GM23338 (cell line): ENCODE results near the gene GGCX. TPM values are rescaled to one million over a fixed set of nuclear protein-coding genes. Genes with fewer than 3 reads are reported as not detected.

ENCODE experiments used
- ATAC-seq: fragments of 200-7000 bp; cut with Tn5 transposase; 3 replicates; pipeline ENCODE4 v1.9.1; 2020
- DNase-seq: peaks from one replicate; pipeline ENCODE4 v3.0.0-alpha.2; 2015; ENCODE audit warnings: low spot score
- H2AFZ ChIP-seq: fragments of 200-600 bp; sonication (generic); 2 replicates; pipeline ENCODE4 v1.8.0; 2016; ENCODE audit warnings: antibody characterized with exemption, mild to moderate bottlenecking, moderate library complexity
- H3F3A ChIP-seq: fragments of 200-600 bp; sonication (generic); replicated peaks from 2 replicates; pipeline ENCODE4 v1.8.0; 2017; ENCODE audit warnings: antibody characterized with exemption, mixed run types, low read depth
- H3K27ac ChIP-seq: fragments of 200-600 bp; sonication (generic); 2 replicates; pipeline ENCODE4 v1.6.1; 2016; ENCODE audit warnings: low read depth
- H3K27me3 ChIP-seq: fragments of 200-600 bp; sonication (generic); 2 replicates; pipeline ENCODE4 v1.8.0; 2016; ENCODE audit warnings: mild to moderate bottlenecking, mixed run types, moderate library complexity; ENCODE audit not compliant: insufficient read depth
- H3K36me3 ChIP-seq: fragments of 200-600 bp; sonication (generic); 2 replicates; pipeline ENCODE4 v1.8.0; 2016; ENCODE audit warnings: mild to moderate bottlenecking; ENCODE audit not compliant: insufficient read depth
- H3K4me1 ChIP-seq: fragments of 200-600 bp; sonication (generic); 2 replicates; pipeline ENCODE4 v1.8.0; 2016; ENCODE audit warnings: mild to moderate bottlenecking, moderate library complexity; ENCODE audit not compliant: insufficient read depth
- H3K4me2 ChIP-seq: fragments of 200-600 bp; sonication (generic); 2 replicates; pipeline ENCODE4 v1.7.1; 2017; ENCODE audit warnings: mixed run types
- H3K4me3 ChIP-seq: fragments of 200-600 bp; sonication (generic); 2 replicates; pipeline ENCODE4 v1.6.1; 2016; ENCODE audit warnings: mixed run types
- H3K79me2 ChIP-seq: fragments of 200-600 bp; sonication (generic); replicated peaks from 2 replicates; pipeline ENCODE4 v1.8.0; 2017; ENCODE audit warnings: mild to moderate bottlenecking; ENCODE audit not compliant: insufficient read depth
- H3K9me2 ChIP-seq: fragments of 200-600 bp; sonication (generic); 2 replicates; pipeline ENCODE4 v1.8.0; 2017; ENCODE audit not compliant: insufficient read depth
- H4K20me1 ChIP-seq: fragments of 200-600 bp; sonication (generic); replicated peaks from 2 replicates; pipeline ENCODE4 v1.8.0; 2017; ENCODE audit warnings: mild to moderate bottlenecking; ENCODE audit not compliant: insufficient read depth
- H3K27ac Mint-ChIP-seq: 2 replicates; pipeline ENCODE4 v1.8.0; 2020; ENCODE audit warnings: inconsistent platforms, mild to moderate bottlenecking, moderate library complexity, mixed read lengths
- H3K27me3 Mint-ChIP-seq: 3 replicates; pipeline ENCODE4 v1.8.0; 2022; ENCODE audit warnings: low read depth, mild to moderate bottlenecking, moderate library complexity, mixed read lengths, inconsistent platforms; ENCODE audit not compliant: insufficient read depth, poor library complexity
- H3K36me3 Mint-ChIP-seq: 3 replicates; pipeline ENCODE4 v1.8.0; 2021; ENCODE audit warnings: low read depth, mild to moderate bottlenecking, inconsistent platforms, moderate library complexity, mixed read lengths
- H3K4me1 Mint-ChIP-seq: 3 replicates; pipeline ENCODE4 v1.8.0; 2020; ENCODE audit warnings: mild to moderate bottlenecking, inconsistent platforms, mixed read lengths
- H3K4me3 Mint-ChIP-seq: 3 replicates; pipeline ENCODE4 v1.8.0; 2021; ENCODE audit warnings: moderate library complexity, mild to moderate bottlenecking, inconsistent platforms, mixed read lengths
- H3K9me3 Mint-ChIP-seq: 3 replicates; pipeline ENCODE4 v1.8.0; 2020; ENCODE audit warnings: moderate library complexity, mild to moderate bottlenecking, inconsistent platforms, mixed read lengths
- CREB1 ChIP-seq: fragments of 250-450 bp; sonication (Bioruptor Pico); IDR thresholded peaks from 2 replicates; pipeline ENCODE4 v1.5.0; 2020; ENCODE audit warnings: low read depth, mild to moderate bottlenecking, moderate library complexity
- EZH2 ChIP-seq: fragments of 200-600 bp; sonication (generic); IDR thresholded peaks from one replicate; pipeline ENCODE4 v1.8.0; 2017; ENCODE audit warnings: antibody characterized with exemption, mild to moderate bottlenecking, low read depth; ENCODE audit not compliant: unreplicated experiment
- NANOG ChIP-seq: IDR thresholded peaks from 2 replicates; pipeline ENCODE4 v1.6.1; 2016; ENCODE audit warnings: antibody characterized with exemption, borderline replicate concordance
- POLR2AphosphoS5 ChIP-seq: IDR thresholded peaks from 2 replicates; pipeline ENCODE4 v1.6.1; 2016; ENCODE audit warnings: antibody characterized with exemption, low read depth
- STAT1 ChIP-seq: IDR thresholded peaks from one replicate; pipeline ENCODE4 v1.6.1; 2016; ENCODE audit warnings: antibody characterized with exemption; ENCODE audit not compliant: unreplicated experiment
- ZNF114 ChIP-seq: fragments of 250-450 bp; sonication (Bioruptor Pico); IDR thresholded peaks from 2 replicates; pipeline ENCODE4 v1.5.0; 2020; ENCODE audit warnings: mild to moderate bottlenecking, moderate library complexity
- ZNF331 ChIP-seq: fragments of 250-450 bp; sonication (Bioruptor Pico); IDR thresholded peaks from 2 replicates; pipeline ENCODE4 v1.5.0; 2020; ENCODE audit warnings: low read depth, mild to moderate bottlenecking, moderate library complexity
- polyA plus RNA-seq: library from polyadenylated mRNA; unstranded; fragments of >200 nt; fragmentation: Nextera tagmentation; extraction: Ambion mirVana; gene quantifications from 2 replicates; pipeline ENCODE4 v1.2.1, GENCODE V29; 2016
- total RNA-seq: library from RNA; depleted of rRNA; stranded (reverse); fragments of >200 nt; shearing (Covaris generic); gene quantifications from 2 replicates; pipeline ENCODE4 v1.2.3, GENCODE V29; 2014
- TF ChIP-seq, protein P1 (sequence below): fragments of 250-450 bp; sonication (Bioruptor Pico); IDR thresholded peaks from 2 replicates; pipeline ENCODE4 v1.5.0; 2020; ENCODE audit warnings: mild to moderate bottlenecking, moderate library complexity
- TF ChIP-seq, protein P2 (sequence below), 2 experiments: fragments of 200-600 bp in 1 of 2; sonication (generic) in 1 of 2; conservative IDR thresholded peaks; 2 replicates each; pipeline versions ENCODE4 v1.5.1 to v1.6.1; 2016 to 2017; ENCODE audit warnings: antibody characterized with exemption in 2 of 2, low read depth in 2 of 2, mild to moderate bottlenecking in 2 of 2, moderate library complexity in 1 of 2
- TF ChIP-seq, protein P3 (sequence below): IDR thresholded peaks from one replicate; pipeline ENCODE4 v1.6.1; 2018; ENCODE audit warnings: antibody characterized with exemption; ENCODE audit not compliant: unreplicated experiment
- TF ChIP-seq, protein P4 (sequence below): IDR thresholded peaks from 2 replicates; pipeline ENCODE4 v1.6.1; 2016; ENCODE audit warnings: antibody characterized with exemption

The GGCX gene
- total and polyA plus RNA-seq, 2 experiments from 2014 or later: 14.4 to 36.2 TPM

DNA sequence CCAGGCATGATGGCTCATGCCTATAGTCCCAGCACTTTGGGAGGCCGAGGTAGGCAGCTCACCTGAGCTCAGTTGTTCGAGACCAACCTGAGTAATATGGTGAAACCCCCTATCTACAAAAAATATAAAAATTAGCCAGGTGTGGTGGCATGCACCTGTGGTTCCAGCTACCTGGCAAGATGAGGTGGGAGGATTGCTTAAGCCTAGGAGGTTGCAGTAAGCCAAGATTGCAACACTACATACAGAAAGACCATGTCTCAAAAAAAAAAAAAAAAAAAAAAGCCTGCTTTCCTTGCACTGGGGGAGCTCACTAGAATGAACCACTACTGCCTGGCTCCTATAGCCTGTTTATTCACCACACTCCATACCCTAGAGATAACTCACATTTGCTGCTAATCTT lies 29.7 kb downstream of the GGCX start (continued):
- TF ChIP-seq, protein P1, sequence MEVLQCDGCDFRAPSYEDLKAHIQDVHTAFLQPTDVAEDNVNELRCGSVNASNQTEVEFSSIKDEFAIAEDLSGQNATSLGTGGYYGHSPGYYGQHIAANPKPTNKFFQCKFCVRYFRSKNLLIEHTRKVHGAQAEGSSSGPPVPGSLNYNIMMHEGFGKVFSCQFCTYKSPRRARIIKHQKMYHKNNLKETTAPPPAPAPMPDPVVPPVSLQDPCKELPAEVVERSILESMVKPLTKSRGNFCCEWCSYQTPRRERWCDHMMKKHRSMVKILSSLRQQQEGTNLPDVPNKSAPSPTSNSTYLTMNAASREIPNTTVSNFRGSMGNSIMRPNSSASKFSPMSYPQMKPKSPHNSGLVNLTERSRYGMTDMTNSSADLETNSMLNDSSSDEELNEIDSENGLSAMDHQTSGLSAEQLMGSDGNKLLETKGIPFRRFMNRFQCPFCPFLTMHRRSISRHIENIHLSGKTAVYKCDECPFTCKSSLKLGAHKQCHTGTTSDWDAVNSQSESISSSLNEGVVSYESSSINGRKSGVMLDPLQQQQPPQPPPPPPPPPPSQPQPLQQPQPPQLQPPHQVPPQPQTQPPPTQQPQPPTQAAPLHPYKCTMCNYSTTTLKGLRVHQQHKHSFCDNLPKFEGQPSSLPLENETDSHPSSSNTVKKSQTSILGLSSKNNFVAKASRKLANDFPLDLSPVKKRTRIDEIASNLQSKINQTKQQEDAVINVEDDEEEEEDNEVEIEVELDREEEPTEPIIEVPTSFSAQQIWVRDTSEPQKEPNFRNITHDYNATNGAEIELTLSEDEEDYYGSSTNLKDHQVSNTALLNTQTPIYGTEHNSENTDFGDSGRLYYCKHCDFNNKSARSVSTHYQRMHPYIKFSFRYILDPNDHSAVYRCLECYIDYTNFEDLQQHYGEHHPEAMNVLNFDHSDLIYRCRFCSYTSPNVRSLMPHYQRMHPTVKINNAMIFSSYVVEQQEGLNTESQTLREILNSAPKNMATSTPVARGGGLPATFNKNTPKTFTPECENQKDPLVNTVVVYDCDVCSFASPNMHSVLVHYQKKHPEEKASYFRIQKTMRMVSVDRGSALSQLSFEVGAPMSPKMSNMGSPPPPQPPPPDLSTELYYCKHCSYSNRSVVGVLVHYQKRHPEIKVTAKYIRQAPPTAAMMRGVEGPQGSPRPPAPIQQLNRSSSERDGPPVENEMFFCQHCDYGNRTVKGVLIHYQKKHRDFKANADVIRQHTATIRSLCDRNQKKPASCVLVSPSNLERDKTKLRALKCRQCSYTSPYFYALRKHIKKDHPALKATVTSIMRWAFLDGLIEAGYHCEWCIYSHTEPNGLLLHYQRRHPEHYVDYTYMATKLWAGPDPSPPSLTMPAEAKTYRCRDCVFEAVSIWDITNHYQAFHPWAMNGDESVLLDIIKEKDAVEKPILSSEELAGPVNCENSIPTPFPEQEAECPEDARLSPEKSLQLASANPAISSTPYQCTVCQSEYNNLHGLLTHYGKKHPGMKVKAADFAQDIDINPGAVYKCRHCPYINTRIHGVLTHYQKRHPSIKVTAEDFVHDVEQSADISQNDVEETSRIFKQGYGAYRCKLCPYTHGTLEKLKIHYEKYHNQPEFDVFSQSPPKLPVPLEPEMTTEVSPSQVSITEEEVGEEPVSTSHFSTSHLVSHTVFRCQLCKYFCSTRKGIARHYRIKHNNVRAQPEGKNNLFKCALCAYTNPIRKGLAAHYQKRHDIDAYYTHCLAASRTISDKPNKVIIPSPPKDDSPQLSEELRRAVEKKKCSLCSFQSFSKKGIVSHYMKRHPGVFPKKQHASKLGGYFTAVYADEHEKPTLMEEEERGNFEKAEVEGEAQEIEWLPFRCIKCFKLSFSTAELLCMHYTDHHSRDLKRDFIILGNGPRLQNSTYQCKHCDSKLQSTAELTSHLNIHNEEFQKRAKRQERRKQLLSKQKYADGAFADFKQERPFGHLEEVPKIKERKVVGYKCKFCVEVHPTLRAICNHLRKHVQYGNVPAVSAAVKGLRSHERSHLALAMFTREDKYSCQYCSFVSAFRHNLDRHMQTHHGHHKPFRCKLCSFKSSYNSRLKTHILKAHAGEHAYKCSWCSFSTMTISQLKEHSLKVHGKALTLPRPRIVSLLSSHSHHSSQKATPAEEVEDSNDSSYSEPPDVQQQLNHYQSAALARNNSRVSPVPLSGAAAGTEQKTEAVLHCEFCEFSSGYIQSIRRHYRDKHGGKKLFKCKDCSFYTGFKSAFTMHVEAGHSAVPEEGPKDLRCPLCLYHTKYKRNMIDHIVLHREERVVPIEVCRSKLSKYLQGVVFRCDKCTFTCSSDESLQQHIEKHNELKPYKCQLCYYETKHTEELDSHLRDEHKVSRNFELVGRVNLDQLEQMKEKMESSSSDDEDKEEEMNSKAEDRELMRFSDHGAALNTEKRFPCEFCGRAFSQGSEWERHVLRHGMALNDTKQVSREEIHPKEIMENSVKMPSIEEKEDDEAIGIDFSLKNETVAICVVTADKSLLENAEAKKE (CRISPR knock-in tag): no peak
- no peak for TF ChIP-seq CREB1 (CRISPR knock-in tag)
- TF ChIP-seq NANOG: no peak
- TF ChIP-seq, protein P2, sequence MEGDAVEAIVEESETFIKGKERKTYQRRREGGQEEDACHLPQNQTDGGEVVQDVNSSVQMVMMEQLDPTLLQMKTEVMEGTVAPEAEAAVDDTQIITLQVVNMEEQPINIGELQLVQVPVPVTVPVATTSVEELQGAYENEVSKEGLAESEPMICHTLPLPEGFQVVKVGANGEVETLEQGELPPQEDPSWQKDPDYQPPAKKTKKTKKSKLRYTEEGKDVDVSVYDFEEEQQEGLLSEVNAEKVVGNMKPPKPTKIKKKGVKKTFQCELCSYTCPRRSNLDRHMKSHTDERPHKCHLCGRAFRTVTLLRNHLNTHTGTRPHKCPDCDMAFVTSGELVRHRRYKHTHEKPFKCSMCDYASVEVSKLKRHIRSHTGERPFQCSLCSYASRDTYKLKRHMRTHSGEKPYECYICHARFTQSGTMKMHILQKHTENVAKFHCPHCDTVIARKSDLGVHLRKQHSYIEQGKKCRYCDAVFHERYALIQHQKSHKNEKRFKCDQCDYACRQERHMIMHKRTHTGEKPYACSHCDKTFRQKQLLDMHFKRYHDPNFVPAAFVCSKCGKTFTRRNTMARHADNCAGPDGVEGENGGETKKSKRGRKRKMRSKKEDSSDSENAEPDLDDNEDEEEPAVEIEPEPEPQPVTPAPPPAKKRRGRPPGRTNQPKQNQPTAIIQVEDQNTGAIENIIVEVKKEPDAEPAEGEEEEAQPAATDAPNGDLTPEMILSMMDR (conservative IDR thresholded peaks at IDR 0.05; ENCODE audit: low read depth in 2 of 2): no peak

DNA sequence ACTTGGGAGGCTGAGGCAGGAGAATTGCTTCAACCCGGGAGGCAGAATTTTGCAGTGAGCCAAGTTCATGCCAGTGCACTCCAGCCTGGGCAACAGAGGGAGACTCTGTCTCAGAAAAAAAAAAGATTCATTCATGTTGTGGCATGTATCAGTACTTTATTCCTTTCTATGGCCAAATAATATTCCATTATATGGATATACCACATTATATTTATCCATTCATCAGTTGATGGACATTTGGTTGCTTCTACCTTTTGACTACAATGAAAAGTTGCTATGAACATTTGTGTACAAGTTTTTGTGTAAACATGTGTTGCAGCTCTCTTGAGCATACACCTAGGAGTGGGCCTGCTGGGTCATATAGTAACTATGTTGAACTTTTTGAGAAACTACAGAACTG lies 31.5 kb downstream of the GGCX start:
- peaks cover 13% of the 10 kb centered on the region for H3K4me1 Mint-ChIP-seq
- TF ChIP-seq CREB1 (CRISPR knock-in tag): no peak
- no peak for TF ChIP-seq POLR2AphosphoS5
- TF ChIP-seq STAT1: no peak
- no peak for TF ChIP-seq ZNF331 (CRISPR knock-in tag)
- TF ChIP-seq, protein P3, sequence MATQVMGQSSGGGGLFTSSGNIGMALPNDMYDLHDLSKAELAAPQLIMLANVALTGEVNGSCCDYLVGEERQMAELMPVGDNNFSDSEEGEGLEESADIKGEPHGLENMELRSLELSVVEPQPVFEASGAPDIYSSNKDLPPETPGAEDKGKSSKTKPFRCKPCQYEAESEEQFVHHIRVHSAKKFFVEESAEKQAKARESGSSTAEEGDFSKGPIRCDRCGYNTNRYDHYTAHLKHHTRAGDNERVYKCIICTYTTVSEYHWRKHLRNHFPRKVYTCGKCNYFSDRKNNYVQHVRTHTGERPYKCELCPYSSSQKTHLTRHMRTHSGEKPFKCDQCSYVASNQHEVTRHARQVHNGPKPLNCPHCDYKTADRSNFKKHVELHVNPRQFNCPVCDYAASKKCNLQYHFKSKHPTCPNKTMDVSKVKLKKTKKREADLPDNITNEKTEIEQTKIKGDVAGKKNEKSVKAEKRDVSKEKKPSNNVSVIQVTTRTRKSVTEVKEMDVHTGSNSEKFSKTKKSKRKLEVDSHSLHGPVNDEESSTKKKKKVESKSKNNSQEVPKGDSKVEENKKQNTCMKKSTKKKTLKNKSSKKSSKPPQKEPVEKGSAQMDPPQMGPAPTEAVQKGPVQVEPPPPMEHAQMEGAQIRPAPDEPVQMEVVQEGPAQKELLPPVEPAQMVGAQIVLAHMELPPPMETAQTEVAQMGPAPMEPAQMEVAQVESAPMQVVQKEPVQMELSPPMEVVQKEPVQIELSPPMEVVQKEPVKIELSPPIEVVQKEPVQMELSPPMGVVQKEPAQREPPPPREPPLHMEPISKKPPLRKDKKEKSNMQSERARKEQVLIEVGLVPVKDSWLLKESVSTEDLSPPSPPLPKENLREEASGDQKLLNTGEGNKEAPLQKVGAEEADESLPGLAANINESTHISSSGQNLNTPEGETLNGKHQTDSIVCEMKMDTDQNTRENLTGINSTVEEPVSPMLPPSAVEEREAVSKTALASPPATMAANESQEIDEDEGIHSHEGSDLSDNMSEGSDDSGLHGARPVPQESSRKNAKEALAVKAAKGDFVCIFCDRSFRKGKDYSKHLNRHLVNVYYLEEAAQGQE: no peak
- no peak for TF ChIP-seq EZH2
- TF ChIP-seq, protein P4, sequence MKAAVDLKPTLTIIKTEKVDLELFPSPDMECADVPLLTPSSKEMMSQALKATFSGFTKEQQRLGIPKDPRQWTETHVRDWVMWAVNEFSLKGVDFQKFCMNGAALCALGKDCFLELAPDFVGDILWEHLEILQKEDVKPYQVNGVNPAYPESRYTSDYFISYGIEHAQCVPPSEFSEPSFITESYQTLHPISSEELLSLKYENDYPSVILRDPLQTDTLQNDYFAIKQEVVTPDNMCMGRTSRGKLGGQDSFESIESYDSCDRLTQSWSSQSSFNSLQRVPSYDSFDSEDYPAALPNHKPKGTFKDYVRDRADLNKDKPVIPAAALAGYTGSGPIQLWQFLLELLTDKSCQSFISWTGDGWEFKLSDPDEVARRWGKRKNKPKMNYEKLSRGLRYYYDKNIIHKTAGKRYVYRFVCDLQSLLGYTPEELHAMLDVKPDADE: no peak
- no peak for TF ChIP-seq ZNF114 (CRISPR knock-in tag)

More for the DNA sequence above, 31.5 kb downstream of the GGCX start:
- Histone ChIP-seq H3K79me2 (no peaks in the 10 kb centered on the region), H3K27me3 (no peaks in the 10 kb centered on the region), H3K9me2 (no peaks in the 10 kb centered on the region), H3K27ac (no peak overlapping the region), H3K4me3 (no peak overlapping the region), H3K4me1 (peaks cover 2% of the 10 kb centered on the region; the same call in 1 of the 2 replicates), H3K36me3 (no peaks in the 10 kb centered on the region), H2AFZ (no peak overlapping the region), H3F3A (no peaks in the 10 kb centered on the region), H3K4me2 (no peak overlapping the region), H4K20me1 (no peaks in the 10 kb centered on the region)
- Mint-ChIP-seq H3K27me3 (peaks cover 9% of the 10 kb centered on the region), H3K27ac (no peak overlapping the region), H3K4me3 (no peak overlapping the region), H3K36me3 (no peaks in the 10 kb centered on the region), H3K9me3 (no peaks in the 10 kb centered on the region; the same call in 2 of the 3 replicates)
- ATAC-seq: no peak
- DNase-seq: no peak
